ENCODE data around the gene OR6C70.

- TF ChIP-seq, protein P1, sequence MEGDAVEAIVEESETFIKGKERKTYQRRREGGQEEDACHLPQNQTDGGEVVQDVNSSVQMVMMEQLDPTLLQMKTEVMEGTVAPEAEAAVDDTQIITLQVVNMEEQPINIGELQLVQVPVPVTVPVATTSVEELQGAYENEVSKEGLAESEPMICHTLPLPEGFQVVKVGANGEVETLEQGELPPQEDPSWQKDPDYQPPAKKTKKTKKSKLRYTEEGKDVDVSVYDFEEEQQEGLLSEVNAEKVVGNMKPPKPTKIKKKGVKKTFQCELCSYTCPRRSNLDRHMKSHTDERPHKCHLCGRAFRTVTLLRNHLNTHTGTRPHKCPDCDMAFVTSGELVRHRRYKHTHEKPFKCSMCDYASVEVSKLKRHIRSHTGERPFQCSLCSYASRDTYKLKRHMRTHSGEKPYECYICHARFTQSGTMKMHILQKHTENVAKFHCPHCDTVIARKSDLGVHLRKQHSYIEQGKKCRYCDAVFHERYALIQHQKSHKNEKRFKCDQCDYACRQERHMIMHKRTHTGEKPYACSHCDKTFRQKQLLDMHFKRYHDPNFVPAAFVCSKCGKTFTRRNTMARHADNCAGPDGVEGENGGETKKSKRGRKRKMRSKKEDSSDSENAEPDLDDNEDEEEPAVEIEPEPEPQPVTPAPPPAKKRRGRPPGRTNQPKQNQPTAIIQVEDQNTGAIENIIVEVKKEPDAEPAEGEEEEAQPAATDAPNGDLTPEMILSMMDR (IDR thresholded peaks at IDR 0.05), result no peak
- TF ChIP-seq POLR2A (IDR thresholded peaks at IDR 0.05) (no peak), POLR2AphosphoS5 (IDR thresholded peaks at IDR 0.05) (no peak)
These were observed 45.8 kb upstream of the OR6C70 start for GRCh38 chr12:55515696-55516095.

Measured in prostate gland (tissue), 2 donors.